GM12864 (cell line): Measurements from ENCODE around the gene NEURL1.
"Not testable (repeated sequence)": the region's sequence is repeated elsewhere in the genome, so short reads cannot be mapped to it uniquely, and the experiment has no call there.

ENCODE experiments used
- DNase-seq: peaks from one replicate; pipeline ENCODE4 v3.0.0-alpha.2; 2011; ENCODE audit warnings: low read depth
- H3K4me3 ChIP-seq: 2 replicates; pipeline ENCODE4 v1.5.1; 2011; ENCODE audit warnings: mild to moderate bottlenecking, low read depth, low read length, control low read depth
- CTCF ChIP-seq: IDR thresholded peaks from 2 replicates; pipeline ENCODE4 v1.5.1; 2011; ENCODE audit warnings: low read depth, mild to moderate bottlenecking, moderate library complexity, low read length, control low read depth, inconsistent platforms; ENCODE audit errors: missing control alignments

The NEURL1 gene

GRCh38 chr10:103626178-103626577 lies 132.7 kb downstream of the NEURL1 start:
- no peak for TF ChIP-seq CTCF
- H3K4me3 ChIP-seq = no peak overlapping the region
- no peak for DNase-seq

GRCh38 chr10:103627111-103627892 lies 133.8 kb downstream of the NEURL1 start:
- no peak for TF ChIP-seq CTCF
- H3K4me3 ChIP-seq = no peak overlapping the region
- no peak for DNase-seq

GRCh38 chr10:103627893-103628292 lies 134.4 kb downstream of the NEURL1 start:
- TF ChIP-seq CTCF = no peak
- DNase-seq = no peak
- H3K4me3 ChIP-seq = no peak overlapping the region

- no peak for TF ChIP-seq CTCF
- DNase-seq = no peak
- no peak overlapping the region for H3K4me3 ChIP-seq
Observed at GRCh38 chr10:103629581-103629980, 136.1 kb downstream of the NEURL1 start.

GRCh38 chr10:103630156-103630555 lies 136.7 kb downstream of the NEURL1 start:
- DNase-seq = no peak
- TF ChIP-seq CTCF = no peak
- H3K4me3 ChIP-seq = no peak overlapping the region

- no peak for DNase-seq
- TF ChIP-seq CTCF = no peak
Observed at GRCh38 chr10:103632247-103632642, 138.7 kb downstream of the NEURL1 start.

GRCh38 chr10:103632871-103633270 lies 139.4 kb downstream of the NEURL1 start:
- not testable (repeated sequence) for DNase-seq, H3K4me3 ChIP-seq

More at GRCh38 chr10:103632247-103632642, 138.7 kb downstream of the NEURL1 start:
- no peak overlapping the region for H3K4me3 ChIP-seq
